HepG2 (cell line): ENCODE results near the gene PDE4D. TPM values are rescaled to one million over a fixed set of nuclear protein-coding genes. Genes with fewer than 3 reads are reported as not detected.

Experiments used
- ATAC-seq: fragments of 200-7000 bp; cut with Tn5 transposase; 3 replicates; pipeline ENCODE4 v1.9.1; 2020; ENCODE audit warnings: mild to moderate bottlenecking, moderate library complexity
- BruUV-seq: library from RNA; stranded (reverse); fragments of 400-500 nt; replicated peaks from 2 replicates; lab custom pipeline; 2021; lab: Mats Ljungman, UMichigan
- CTCF ChIA-PET: fragments of 300-600 bp; formaldehyde crosslinking; extraction: SDS; loops from one replicate; lab custom pipeline; 2021; ENCODE audit warnings: low total read pairs, inconsistent platforms, low intra/inter-chr PET ratio; lab: Yijun Ruan, JAX
- POLR2A ChIA-PET: fragments of 350-600 bp; sonication (Branson Sonifier 250); formaldehyde crosslinking; loops from one replicate; lab custom pipeline; 2020; ENCODE audit warnings: antibody characterized with exemption, inconsistent platforms; lab: Yijun Ruan, JAX
- DNase-seq: peaks from one replicate; pipeline ENCODE4 v3.0.0-alpha.2; 2015; ENCODE audit warnings: low spot score
- FAIRE-seq: peaks from 3 replicates; lab custom pipeline; 2011; peaks lifted over from hg19 to GRCh38; lab: Jason Lieb, UNC
- H2AFZ ChIP-seq: one replicate; pipeline ENCODE4 v1.6.1; 2011; ENCODE audit warnings: low read length, inconsistent platforms
- H3K27ac ChIP-seq: fragments of 300-600 bp; 3 replicates; pipeline ENCODE4 v1.8.0; 2011; ENCODE audit warnings: mixed run types, mild to moderate bottlenecking, mixed read lengths, low read length, inconsistent platforms; ENCODE audit not compliant: insufficient read depth; ENCODE audit errors: extremely low read length
- H3K27me3 ChIP-seq, 2 experiments: fragments of 200-600 bp in 1 of 2; 2 replicates in 1 of 2; 3 replicates in 1 of 2; pipeline versions ENCODE4 v1.6.0 to v1.8.0; 2011; ENCODE audit warnings: low read length in 2 of 2, mild to moderate bottlenecking in 2 of 2, moderate library complexity in 2 of 2, inconsistent platforms in 1 of 2; ENCODE audit not compliant: insufficient read depth in 2 of 2, control insufficient read depth in 1 of 2
- H3K36me3 ChIP-seq, 2 experiments: fragments of 200-600 bp in 1 of 2; replicated peaks in 1 of 2; 2 replicates in 1 of 2; 3 replicates in 1 of 2; pipeline versions ENCODE4 v1.5.1 to v1.8.0; 2011; ENCODE audit warnings: low read length in 2 of 2, inconsistent platforms in 1 of 2; ENCODE audit not compliant: insufficient read depth in 2 of 2, control insufficient read depth in 1 of 2
- H3K4me1 ChIP-seq: 2 replicates; pipeline ENCODE4 v1.5.1; 2012; ENCODE audit warnings: low read length, inconsistent platforms; ENCODE audit not compliant: insufficient read depth
- H3K4me2 ChIP-seq: 2 replicates; pipeline ENCODE4 v1.6.0; 2011; ENCODE audit warnings: low read depth, low read length, inconsistent platforms
- H3K4me3 ChIP-seq, 3 experiments: fragments of 200-600 bp in 1 of 3; sonication (generic), shearing (Covaris generic) in 1 of 3; replicated peaks in 1 of 3; 2 replicates each; pipeline ENCODE4 v1.5.1; 2011 to 2016; ENCODE audit warnings: low read length in 3 of 3, inconsistent platforms in 2 of 3, low read depth in 2 of 3, mild to moderate bottlenecking in 2 of 3, control low read depth in 1 of 3, mixed read lengths in 1 of 3; ENCODE audit not compliant: insufficient read depth in 1 of 3
- H3K79me2 ChIP-seq: one replicate; pipeline ENCODE4 v1.6.1; 2011; ENCODE audit warnings: low read length, inconsistent platforms; ENCODE audit not compliant: insufficient read depth
- H3K9ac ChIP-seq: 2 replicates; pipeline ENCODE4 v1.6.0; 2011; ENCODE audit warnings: mild to moderate bottlenecking, low read depth, low read length, inconsistent platforms; ENCODE audit not compliant: insufficient read depth
- H3K9me3 ChIP-seq: 2 replicates; pipeline ENCODE4 v1.5.1; 2012; ENCODE audit warnings: mild to moderate bottlenecking, low read length
- H4K20me1 ChIP-seq: 2 replicates; pipeline ENCODE4 v1.6.0; 2011; ENCODE audit warnings: inconsistent platforms, mild to moderate bottlenecking, low read length, moderate library complexity; ENCODE audit not compliant: insufficient read depth
- ARNTL ChIP-seq: sonication (generic); formaldehyde crosslinking; IDR thresholded peaks from 2 replicates; pipeline ENCODE4 v1.4.0; 2020; ENCODE audit warnings: mild to moderate bottlenecking, missing genetic modification reagents
- BORCS8-MEF2B ChIP-seq: sonication (generic); formaldehyde crosslinking; IDR thresholded peaks from 2 replicates; pipeline ENCODE4 v1.8.0; 2022; ENCODE audit warnings: mild to moderate bottlenecking, missing genetic modification reagents
- HNF4A ChIP-seq: sonication (generic); formaldehyde crosslinking; IDR thresholded peaks from 2 replicates; pipeline ENCODE4 v1.4.0; 2020; ENCODE audit warnings: missing genetic modification reagents
- MIER2 ChIP-seq: IDR thresholded peaks from 2 replicates; pipeline ENCODE4 v1.6.1; 2016; ENCODE audit warnings: missing biosample characterization, missing genetic modification reagents
- MZF1 ChIP-seq: sonication (generic); formaldehyde crosslinking; IDR thresholded peaks from 2 replicates; pipeline ENCODE4 v1.8.1; 2023; ENCODE audit warnings: mild to moderate bottlenecking, missing genetic modification reagents, borderline replicate concordance
- NFRKB ChIP-seq: fragments of 450-650 bp; IDR thresholded peaks from 2 replicates; pipeline ENCODE4 v1.6.1; 2017
- PBX2 ChIP-seq: IDR thresholded peaks from 2 replicates; pipeline ENCODE4 v1.6.1; 2016; ENCODE audit warnings: control low read depth
- ZNF382 ChIP-seq: sonication (generic); formaldehyde crosslinking; IDR thresholded peaks from 2 replicates; pipeline ENCODE4 v1.5.0; 2020; ENCODE audit warnings: missing genetic modification reagents, mild to moderate bottlenecking, borderline replicate concordance
- ZNF562 ChIP-seq: sonication (generic); formaldehyde crosslinking; IDR thresholded peaks from 2 replicates; pipeline ENCODE4 v1.8.0; 2022; ENCODE audit warnings: missing genetic modification reagents, borderline replicate concordance
- WGBS: methylation state at CpG from one replicate; pipeline ENCODE4 v1.1.6; 2017; ENCODE audit warnings: low lambda C conversion rate; 5-methylcytosine and 5-hydroxymethylcytosine counted together
- in situ Hi-C: cut with HindIII; loops from 2 replicates; pipeline ENCODE4 v1.10.0; 2017; ENCODE audit warnings: low pct_unique_long_range_greater_than_20kb; ENCODE audit not compliant: extremely low pct_ligation_motif_present
- intact Hi-C: fragments of 100-400 bp; cut with micrococcal nuclease; formaldehyde crosslinking; loops from one replicate; pipeline ENCODE4 v1.10.0; 2022; ENCODE audit not compliant: unreplicated experiment
- polyA plus RNA-seq, 8 experiments: library from polyadenylated mRNA; depleted of rRNA in 3 of 8; stranded (reverse) in 7 of 8; unstranded in 1 of 8; fragments of >200 nt; fragmentation: Illumina TruSeq in 4 of 8; extraction: Trizol in 4 of 8; gene quantifications; 2 replicates each; pipeline versions ENCODE4 v1.2.1 to v1.2.3, GENCODE V29; 2011 to 2016; ENCODE audit warnings: low read depth in 4 of 8, missing spikeins in 1 of 8, mixed read lengths in 1 of 8; ENCODE audit not compliant: insufficient read depth in 1 of 8
- total RNA-seq, 5 experiments: library from RNA; depleted of rRNA; stranded (reverse); fragments of >200 nt; fragmentation: Illumina TruSeq; extraction: Trizol; gene quantifications; 2 replicates each; pipeline ENCODE4 v1.2.3, GENCODE V29; 2016; ENCODE audit warnings: low read depth in 1 of 5
- TF ChIP-seq, protein P1 (sequence below): sonication (generic); formaldehyde crosslinking; IDR thresholded peaks from 2 replicates; pipeline ENCODE4 v1.5.0; 2020; ENCODE audit warnings: missing genetic modification reagents
- TF ChIP-seq, protein P2 (sequence below): sonication (generic); formaldehyde crosslinking; IDR thresholded peaks from 2 replicates; pipeline ENCODE4 v1.5.1; 2020; ENCODE audit warnings: missing genetic modification reagents, mild to moderate bottlenecking, borderline replicate concordance
- TF ChIP-seq, protein P3 (sequence below): sonication (generic); formaldehyde crosslinking; IDR thresholded peaks from 2 replicates; pipeline ENCODE4 v1.8.0; 2023; ENCODE audit warnings: mild to moderate bottlenecking, missing genetic modification reagents

PDE4D gene
- total and polyA plus RNA-seq, 2 of the 13 experiments (the other 11 are each of a cell fraction or from before 2014, with no cell fraction given): 7.0 to 12.2 TPM

DNA sequence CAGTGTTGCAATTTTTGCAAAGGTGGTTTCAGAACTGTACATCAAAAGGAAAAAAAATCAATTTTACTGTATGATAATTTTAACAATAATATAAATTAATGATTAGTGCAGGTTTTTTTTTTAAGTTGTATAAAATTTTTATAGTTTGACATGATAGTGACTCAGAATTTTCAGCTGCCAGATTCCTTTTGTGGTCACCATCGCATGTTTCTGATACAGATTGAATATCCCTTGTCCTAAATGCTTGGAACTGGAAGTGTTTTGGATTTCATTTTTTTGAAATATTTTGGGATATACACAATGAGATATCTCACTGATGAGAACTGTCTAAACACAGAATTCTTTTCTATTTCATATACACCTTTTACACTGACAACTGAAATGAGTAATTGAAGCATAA is 949.3 kb downstream of the PDE4D start:
- no peak overlapping the region for H3K4me3 ChIP-seq
- 29% methylated on average over 1 of the region's 1 CpG for WGBS
- in situ Hi-C loops (no loop called here), intact Hi-C loops (no loop called here)
- no peak overlapping the region for H3K27ac ChIP-seq
- H3K4me1 ChIP-seq: no peaks in the 10 kb centered on the region
- no peaks in the 10 kb centered on the region for H4K20me1 ChIP-seq
- POLR2A ChIA-PET: no interaction called here
- H3K79me2 ChIP-seq: no peaks in the 10 kb centered on the region
- FAIRE-seq: no peak
- no TSS peak for BruUV-seq
- H3K27me3 ChIP-seq: peaks cover 0 to 3% of the 10 kb centered on the region in 2 experiments; a peak in 1 of 5 replicates
- no peak overlapping the region for H3K4me2 ChIP-seq
- H2AFZ ChIP-seq: no peak overlapping the region
- no peak for TF ChIP-seq PBX2 (CRISPR knock-in tag)
- TF ChIP-seq, protein P1, sequence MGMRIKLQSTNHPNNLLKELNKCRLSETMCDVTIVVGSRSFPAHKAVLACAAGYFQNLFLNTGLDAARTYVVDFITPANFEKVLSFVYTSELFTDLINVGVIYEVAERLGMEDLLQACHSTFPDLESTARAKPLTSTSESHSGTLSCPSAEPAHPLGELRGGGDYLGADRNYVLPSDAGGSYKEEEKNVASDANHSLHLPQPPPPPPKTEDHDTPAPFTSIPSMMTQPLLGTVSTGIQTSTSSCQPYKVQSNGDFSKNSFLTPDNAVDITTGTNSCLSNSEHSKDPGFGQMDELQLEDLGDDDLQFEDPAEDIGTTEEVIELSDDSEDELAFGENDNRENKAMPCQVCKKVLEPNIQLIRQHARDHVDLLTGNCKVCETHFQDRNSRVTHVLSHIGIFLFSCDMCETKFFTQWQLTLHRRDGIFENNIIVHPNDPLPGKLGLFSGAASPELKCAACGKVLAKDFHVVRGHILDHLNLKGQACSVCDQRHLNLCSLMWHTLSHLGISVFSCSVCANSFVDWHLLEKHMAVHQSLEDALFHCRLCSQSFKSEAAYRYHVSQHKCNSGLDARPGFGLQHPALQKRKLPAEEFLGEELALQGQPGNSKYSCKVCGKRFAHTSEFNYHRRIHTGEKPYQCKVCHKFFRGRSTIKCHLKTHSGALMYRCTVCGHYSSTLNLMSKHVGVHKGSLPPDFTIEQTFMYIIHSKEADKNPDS: no peak
- TF ChIP-seq ARNTL (CRISPR knock-in tag): no peak
- TF ChIP-seq, protein P2, sequence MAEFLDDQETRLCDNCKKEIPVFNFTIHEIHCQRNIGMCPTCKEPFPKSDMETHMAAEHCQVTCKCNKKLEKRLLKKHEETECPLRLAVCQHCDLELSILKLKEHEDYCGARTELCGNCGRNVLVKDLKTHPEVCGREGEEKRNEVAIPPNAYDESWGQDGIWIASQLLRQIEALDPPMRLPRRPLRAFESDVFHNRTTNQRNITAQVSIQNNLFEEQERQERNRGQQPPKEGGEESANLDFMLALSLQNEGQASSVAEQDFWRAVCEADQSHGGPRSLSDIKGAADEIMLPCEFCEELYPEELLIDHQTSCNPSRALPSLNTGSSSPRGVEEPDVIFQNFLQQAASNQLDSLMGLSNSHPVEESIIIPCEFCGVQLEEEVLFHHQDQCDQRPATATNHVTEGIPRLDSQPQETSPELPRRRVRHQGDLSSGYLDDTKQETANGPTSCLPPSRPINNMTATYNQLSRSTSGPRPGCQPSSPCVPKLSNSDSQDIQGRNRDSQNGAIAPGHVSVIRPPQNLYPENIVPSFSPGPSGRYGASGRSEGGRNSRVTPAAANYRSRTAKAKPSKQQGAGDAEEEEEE: no peak
- TF ChIP-seq, protein P3, sequence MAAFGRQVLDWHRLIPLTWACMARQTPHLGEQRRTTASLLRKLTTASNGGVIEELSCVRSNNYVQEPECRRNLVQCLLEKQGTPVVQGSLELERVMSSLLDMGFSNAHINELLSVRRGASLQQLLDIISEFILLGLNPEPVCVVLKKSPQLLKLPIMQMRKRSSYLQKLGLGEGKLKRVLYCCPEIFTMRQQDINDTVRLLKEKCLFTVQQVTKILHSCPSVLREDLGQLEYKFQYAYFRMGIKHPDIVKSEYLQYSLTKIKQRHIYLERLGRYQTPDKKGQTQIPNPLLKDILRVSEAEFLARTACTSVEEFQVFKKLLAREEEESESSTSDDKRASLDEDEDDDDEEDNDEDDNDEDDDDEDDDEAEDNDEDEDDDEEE (CRISPR knock-in tag): no peak
- no peak for TF ChIP-seq ZNF562 (CRISPR knock-in tag)
- TF ChIP-seq ZNF382: no peak
- TF ChIP-seq NFRKB: no peak
- no peak for TF ChIP-seq BORCS8-MEF2B (CRISPR knock-in tag)
- no peak for TF ChIP-seq HNF4A (CRISPR knock-in tag)
- no peak for TF ChIP-seq MIER2 (CRISPR knock-in tag)
- TF ChIP-seq MZF1 (CRISPR knock-in tag): no peak
- TF ChIP-seq, all 625 proteins: peak for 0
- DNase-seq (no peak), ATAC-seq (no peak)
- no peaks in the 10 kb centered on the region for H3K36me3 ChIP-seq
- no peak overlapping the region for H3K9ac ChIP-seq
- no peaks in the 10 kb centered on the region for H3K9me3 ChIP-seq
- CTCF ChIA-PET: no interaction called here
